IMR-90 (cell line): ENCODE results near the gene FOXN3. TPM values are rescaled to one million over a fixed set of nuclear protein-coding genes. Genes with fewer than 3 reads are reported as not detected.

ENCODE experiments used
- ATAC-seq: fragments of 200-7000 bp; cut with Tn5 transposase; 2 replicates; pipeline ENCODE4 v1.9.1; 2020; ENCODE audit warnings: low read depth, mild to moderate bottlenecking, moderate library complexity
- BruUV-seq: library from RNA; stranded (reverse); fragments of 400-500 nt; replicated peaks from 2 replicates; lab custom pipeline; 2021; lab: Mats Ljungman, UMichigan
- CTCF ChIA-PET: fragments of 300-600 bp; formaldehyde crosslinking; extraction: SDS; loops from one replicate; lab custom pipeline; 2021; ENCODE audit warnings: antibody characterized with exemption; lab: Yijun Ruan, JAX
- POLR2A ChIA-PET: fragments of 300-600 bp; sonication (Branson Sonifier 250); formaldehyde crosslinking; loops from one replicate; lab custom pipeline; 2022; ENCODE audit warnings: antibody characterized with exemption; ENCODE audit not compliant: unreplicated experiment; lab: Charles Lee
- DNase-seq: peaks from one replicate; pipeline ENCODE4 v3.0.0; 2013
- H2AFZ ChIP-seq: replicated peaks from 2 replicates; pipeline ENCODE3; 2013; ENCODE audit warnings: low read length, mild to moderate bottlenecking; ENCODE audit not compliant: poor library complexity
- H2AK5ac ChIP-seq: 2 replicates; pipeline ENCODE4 v1.6.1; 2013; ENCODE audit warnings: low read depth, low read length, inconsistent platforms
- H2AK9ac ChIP-seq: replicated peaks from 2 replicates; pipeline ENCODE3; 2013; ENCODE audit warnings: mild to moderate bottlenecking, low read depth, low read length, moderate library complexity; ENCODE audit not compliant: poor library complexity
- H2BK120ac ChIP-seq: 2 replicates; pipeline ENCODE4 v1.6.1; 2013; ENCODE audit warnings: low read depth, low read length, inconsistent platforms
- H2BK15ac ChIP-seq: 3 replicates; pipeline ENCODE4 v1.6.1; 2013; ENCODE audit warnings: low read depth, low read length, inconsistent platforms
- H2BK20ac ChIP-seq: 2 replicates; pipeline ENCODE4 v1.6.1; 2013; ENCODE audit warnings: low read depth, mild to moderate bottlenecking, inconsistent platforms, low read length, moderate library complexity
- H2BK5ac ChIP-seq: 2 replicates; pipeline ENCODE4 v1.6.1; 2013; ENCODE audit warnings: mild to moderate bottlenecking, low read depth, low read length, inconsistent platforms; ENCODE audit not compliant: poor library complexity, severe bottlenecking
- H3K14ac ChIP-seq: replicated peaks from 2 replicates; pipeline ENCODE4 v1.6.1; 2013; ENCODE audit warnings: low read depth, low read length, inconsistent platforms
- H3K18ac ChIP-seq: 2 replicates; pipeline ENCODE4 v1.6.1; 2013; ENCODE audit warnings: low read depth, low read length, control low read depth
- H3K23ac ChIP-seq: 2 replicates; pipeline ENCODE4 v1.6.1; 2013; ENCODE audit warnings: low read depth, low read length, inconsistent platforms
- H3K27ac ChIP-seq: 2 replicates; pipeline ENCODE4 v1.5.1; 2013; ENCODE audit warnings: mild to moderate bottlenecking, control low read depth, low read length; ENCODE audit not compliant: insufficient read depth
- H3K27me3 ChIP-seq: 2 replicates; pipeline ENCODE4 v1.6.1; 2013; ENCODE audit warnings: low read length; ENCODE audit not compliant: control insufficient read depth, insufficient read depth
- H3K36me3 ChIP-seq: 2 replicates; pipeline ENCODE4 v1.6.1; 2013; ENCODE audit warnings: low read length, mixed read lengths; ENCODE audit not compliant: control insufficient read depth, insufficient read depth
- H3K4ac ChIP-seq: 2 replicates; pipeline ENCODE4 v1.6.1; 2013; ENCODE audit warnings: low read depth, low read length, inconsistent platforms
- H3K4me1 ChIP-seq: 2 replicates; pipeline ENCODE4 v1.6.1; 2013; ENCODE audit warnings: low read length, mixed read lengths; ENCODE audit not compliant: control insufficient read depth, insufficient read depth
- H3K4me2 ChIP-seq: 2 replicates; pipeline ENCODE4 v1.6.1; 2013; ENCODE audit warnings: low read depth, mild to moderate bottlenecking, control low read depth, low read length, moderate library complexity
- H3K4me3 ChIP-seq: 2 replicates; pipeline ENCODE4 v1.5.1; 2013; ENCODE audit warnings: low read depth, mild to moderate bottlenecking, control low read depth, low read length, moderate library complexity; ENCODE audit not compliant: insufficient read depth
- H3K56ac ChIP-seq: 2 replicates; pipeline ENCODE4 v1.6.1; 2013; ENCODE audit warnings: low read length, inconsistent platforms; ENCODE audit not compliant: insufficient read depth; ENCODE audit errors: extremely low read depth
- H3K79me1 ChIP-seq, 2 experiments: 2 replicates each; pipeline ENCODE4 v1.6.1; 2013; ENCODE audit warnings: low read length in 2 of 2, inconsistent platforms in 1 of 2, low read depth in 1 of 2
- H3K9ac ChIP-seq: 2 replicates; pipeline ENCODE4 v1.6.1; 2013; ENCODE audit warnings: low read depth, low read length, control low read depth
- H3K9me1 ChIP-seq: 2 replicates; pipeline ENCODE4 v1.6.1; 2013; ENCODE audit warnings: low read length, inconsistent platforms; ENCODE audit not compliant: insufficient read depth
- H3K9me3 ChIP-seq: 2 replicates; pipeline ENCODE4 v1.6.1; 2013; ENCODE audit warnings: low read length; ENCODE audit not compliant: control insufficient read depth, insufficient read depth
- H4K20me1 ChIP-seq: 2 replicates; pipeline ENCODE4 v1.6.1; 2013; ENCODE audit warnings: low read length, inconsistent platforms; ENCODE audit not compliant: insufficient read depth
- H4K5ac ChIP-seq: 2 replicates; pipeline ENCODE4 v1.6.1; 2013; ENCODE audit warnings: mild to moderate bottlenecking, low read depth, low read length, control low read depth
- H4K8ac ChIP-seq, 2 experiments: 2 replicates each; pipeline ENCODE4 v1.6.1; 2013; ENCODE audit warnings: low read depth in 2 of 2, low read length in 2 of 2, control low read depth in 1 of 2, inconsistent platforms in 1 of 2
- H4K91ac ChIP-seq: 2 replicates; pipeline ENCODE4 v1.6.1; 2013; ENCODE audit warnings: low read depth, low read length, inconsistent platforms; ENCODE audit not compliant: insufficient read depth
- BHLHE40 ChIP-seq: fragments of 150-350 bp; IDR thresholded peaks from 2 replicates; pipeline ENCODE4 v1.6.1; 2016; ENCODE audit warnings: mild to moderate bottlenecking, low read depth, low read length
- CEBPB ChIP-seq: IDR thresholded peaks from 2 replicates; pipeline ENCODE4 v1.6.1; 2012; ENCODE audit warnings: low read depth, low read length, improper control_type of control experiment
- CHD1 ChIP-seq: IDR thresholded peaks from 2 replicates; pipeline ENCODE4 v1.6.1; 2012; ENCODE audit warnings: low read depth, low read length, improper control_type of control experiment
- CTCF ChIP-seq: conservative IDR thresholded peaks from 2 replicates; pipeline ENCODE4 v1.5.1; 2012; ENCODE audit warnings: mild to moderate bottlenecking, low read depth, low read length, improper control_type of control experiment
- ELK1 ChIP-seq: fragments of 150-350 bp; IDR thresholded peaks from 2 replicates; pipeline ENCODE4 v1.6.1; 2016; ENCODE audit warnings: low read depth, mild to moderate bottlenecking, low read length, moderate library complexity, borderline replicate concordance
- FOS ChIP-seq: fragments of 150-350 bp; IDR thresholded peaks from 2 replicates; pipeline ENCODE4 v1.6.1; 2016; ENCODE audit warnings: low read depth, low read length
- MAFK ChIP-seq: IDR thresholded peaks from 2 replicates; pipeline ENCODE4 v1.6.1; 2012; ENCODE audit warnings: low read depth, low read length, improper control_type of control experiment
- MAZ ChIP-seq: IDR thresholded peaks from 2 replicates; pipeline ENCODE4 v1.6.1; 2012; ENCODE audit warnings: low read depth, mild to moderate bottlenecking, low read length, improper control_type of control experiment, moderate library complexity, borderline replicate concordance
- MXI1 ChIP-seq: IDR thresholded peaks from 2 replicates; pipeline ENCODE4 v1.6.1; 2012; ENCODE audit warnings: low read depth, mild to moderate bottlenecking, low read length, moderate library complexity, borderline replicate concordance
- NFE2L2 ChIP-seq: fragments of 150-350 bp; IDR thresholded peaks from 2 replicates; pipeline ENCODE4 v1.6.1; 2016; ENCODE audit warnings: low read depth, mild to moderate bottlenecking, low read length
- POLR2A ChIP-seq: IDR thresholded peaks from 2 replicates; pipeline ENCODE4 v1.6.1; 2012; ENCODE audit warnings: mild to moderate bottlenecking, low read depth, low read length
- RAD21 ChIP-seq: IDR thresholded peaks from 2 replicates; pipeline ENCODE4 v1.6.1; 2012; ENCODE audit warnings: low read length, improper control_type of control experiment
- RCOR1 ChIP-seq: IDR thresholded peaks from 2 replicates; pipeline ENCODE4 v1.6.1; 2012; ENCODE audit warnings: mild to moderate bottlenecking, low read length, improper control_type of control experiment; ENCODE audit not compliant: insufficient replicate concordance
- RFX5 ChIP-seq: IDR thresholded peaks from 2 replicates; pipeline ENCODE4 v1.8.0; 2012; ENCODE audit warnings: low read depth, mild to moderate bottlenecking, low read length, moderate library complexity
- SMC3 ChIP-seq: fragments of 150-350 bp; IDR thresholded peaks from 2 replicates; pipeline ENCODE4 v1.6.1; 2016; ENCODE audit warnings: low read depth, mild to moderate bottlenecking, antibody characterized with exemption, low read length, moderate library complexity
- USF2 ChIP-seq: fragments of 150-350 bp; IDR thresholded peaks from 2 replicates; pipeline ENCODE4 v1.6.1; 2017; ENCODE audit warnings: mild to moderate bottlenecking, antibody characterized with exemption, low read length, low read depth
- WGBS, 2 experiments: methylation state at CpG; one replicate each; pipeline versions ENCODE4 v1.1.5 to v1.1.7; 2013; ENCODE audit warnings: missing lambda C conversion rate in 2 of 2; ENCODE audit not compliant: insufficient read length in 1 of 2; ENCODE audit errors: extremely low coverage in 2 of 2; 5-methylcytosine and 5-hydroxymethylcytosine counted together
- dilution Hi-C: fragments of 300-500 bp; cut with HindIII; formaldehyde crosslinking; loops from one replicate; pipeline ENCODE4 v1.14.3; 2018; ENCODE audit warnings: low sequenced_read_pairs; ENCODE audit not compliant: unreplicated experiment
- in situ Hi-C: fragments of 300-500 bp; cut with MboI; formaldehyde crosslinking; loops from 3 replicates; pipeline ENCODE4 v1.14.3; 2019; ENCODE audit warnings: low sequenced_read_pairs, inconsistent platforms, mixed read lengths
- intact Hi-C: fragments of 100-400 bp; cut with micrococcal nuclease; formaldehyde crosslinking; loops from 2 replicates; pipeline ENCODE4 v1.10.0; 2022
- polyA plus RNA-seq, 3 experiments: library from polyadenylated mRNA; depleted of rRNA; stranded (reverse); fragments of >200 nt; gene quantifications; 2 replicates each; pipeline ENCODE4 v1.2.3, GENCODE V29; 2012; ENCODE audit warnings: low replicate concordance in 1 of 3
- total RNA-seq: library from RNA; depleted of rRNA; stranded (reverse); fragments of >200 nt; gene quantifications from 2 replicates; pipeline ENCODE4 v1.2.3, GENCODE V29; 2012

FOXN3 gene
- total and polyA plus RNA-seq, 2 of the 4 experiments (the other 2 are of a cell fraction): 22.6 to 33.7 TPM

GRCh38 chr14:89401241-89401640 lies 15.8 kb downstream of the FOXN3 start:
- peaks cover 6% of the 10 kb centered on the region for H3K4me1 ChIP-seq
- H3K9me1 ChIP-seq: peaks cover 18% of the 10 kb centered on the region
- no peak overlapping the region for H3K23ac ChIP-seq
- H2AFZ ChIP-seq: no peak overlapping the region
- H4K20me1 ChIP-seq: peaks cover 77% of the 10 kb centered on the region
- H4K8ac ChIP-seq: no peak overlapping the region
- no CpG with 5 or more reads among the region's 5 CpGs for WGBS, 2 experiments
- in situ Hi-C loops: no loop called here
- H3K36me3 ChIP-seq: peaks cover 15% of the 10 kb centered on the region
- H3K9me3 ChIP-seq: no peaks in the 10 kb centered on the region
- H3K14ac ChIP-seq: no peak overlapping the region
- DNase-seq (no peak), ATAC-seq (no peak)
- no peak overlapping the region for H3K4ac ChIP-seq
- TF ChIP-seq POLR2A: no peak
- no peak for TF ChIP-seq NFE2L2
- no peak for TF ChIP-seq MAZ
- TF ChIP-seq USF2: no peak
- TF ChIP-seq MXI1: no peak
- TF ChIP-seq ELK1: no peak
- TF ChIP-seq CEBPB: no peak
- TF ChIP-seq BHLHE40: no peak
- no peak for TF ChIP-seq RFX5
- TF ChIP-seq FOS: no peak
- no peak for TF ChIP-seq RAD21
- TF ChIP-seq RCOR1: no peak
- TF ChIP-seq CTCF: no peak
- no peak for TF ChIP-seq CHD1
- TF ChIP-seq MAFK: no peak
- TF ChIP-seq SMC3: no peak
- no peak overlapping the region for H4K91ac ChIP-seq
- dilution Hi-C loops: no loop called here
- no peak overlapping the region for H2AK5ac ChIP-seq
- no TSS peak for BruUV-seq
- no peak overlapping the region for H3K9ac ChIP-seq
- POLR2A ChIA-PET: no interaction called here
- H2BK15ac ChIP-seq: no peak overlapping the region
- CTCF ChIA-PET: no interaction called here
- no peak overlapping the region for H2AK9ac ChIP-seq
- no peak overlapping the region for H3K27ac ChIP-seq
- no peak overlapping the region for H3K4me3 ChIP-seq
- peaks cover 41 to 92% of the 10 kb centered on the region in 2 experiments for H3K79me1 ChIP-seq
- intact Hi-C loops: no loop called here
- no peak overlapping the region for H2BK5ac ChIP-seq
- H2BK120ac ChIP-seq: no peak overlapping the region
- no peak overlapping the region for H3K18ac ChIP-seq
- no peak overlapping the region for H3K4me2 ChIP-seq
- H3K56ac ChIP-seq: no peak overlapping the region
- no peaks in the 10 kb centered on the region for H3K27me3 ChIP-seq
- H4K5ac ChIP-seq: no peak overlapping the region
- H2BK20ac ChIP-seq: no peak overlapping the region
